Smooth muscle cell (in vitro differentiated cells): ENCODE data around the gene REPS1. TPM values are rescaled to one million over a fixed set of nuclear protein-coding genes. Genes with fewer than 3 reads are reported as not detected.
A peak's percentile ranks its signal among the peaks of the same experiment; 100 is the strongest.

Experiments used
- DNase-seq: peaks from one replicate; lab custom pipeline; 2025; ENCODE audit not compliant: unreplicated experiment; lab: John Stamatoyannopoulos, UW
- H2AFZ ChIP-seq: fragments of 200-600 bp; sonication (generic); 2 replicates; pipeline ENCODE4 v1.6.0; 2016; ENCODE audit warnings: antibody characterized with exemption, low read depth, mild to moderate bottlenecking
- H3F3A ChIP-seq: fragments of 200-600 bp; sonication (generic); 2 replicates; pipeline ENCODE4 v1.6.0; 2017; ENCODE audit warnings: antibody characterized with exemption, low read depth
- H3K27ac ChIP-seq: fragments of 200-600 bp; sonication (generic); 2 replicates; pipeline ENCODE4 v1.5.1; 2016; ENCODE audit warnings: low read depth, mild to moderate bottlenecking
- H3K27me3 ChIP-seq: fragments of 200-600 bp; sonication (generic); 2 replicates; pipeline ENCODE4 v1.6.1; 2016; ENCODE audit warnings: low read depth, mild to moderate bottlenecking
- H3K36me3 ChIP-seq: fragments of 200-600 bp; sonication (generic); 2 replicates; pipeline ENCODE4 v1.5.1; 2016; ENCODE audit warnings: low read depth
- H3K4me1 ChIP-seq: fragments of 200-600 bp; sonication (generic); 2 replicates; pipeline ENCODE4 v1.5.1; 2016; ENCODE audit warnings: low read depth
- H3K4me2 ChIP-seq: fragments of 200-600 bp; sonication (generic); 2 replicates; pipeline ENCODE4 v1.6.0; 2016; ENCODE audit warnings: mild to moderate bottlenecking
- H3K4me3 ChIP-seq: fragments of 200-600 bp; sonication (generic); 2 replicates; pipeline ENCODE4 v1.5.1; 2016; ENCODE audit warnings: mild to moderate bottlenecking
- H3K79me2 ChIP-seq: fragments of 200-600 bp; sonication (generic); 2 replicates; pipeline ENCODE4 v1.6.0; 2016; ENCODE audit warnings: low read depth, mild to moderate bottlenecking
- H3K9ac ChIP-seq: fragments of 200-600 bp; sonication (generic); 2 replicates; pipeline ENCODE4 v1.6.0; 2016; ENCODE audit warnings: low read depth
- H3K9me3 ChIP-seq: fragments of 200-600 bp; sonication (generic); replicated peaks from 2 replicates; pipeline ENCODE4 v1.5.1; 2016; ENCODE audit warnings: low read depth
- H4K20me1 ChIP-seq: fragments of 200-600 bp; sonication (generic); 2 replicates; pipeline ENCODE4 v1.6.0; 2016; ENCODE audit warnings: low read depth
- WGBS: methylation state at CpG from one replicate; pipeline ENCODE4 v1.1.7; 2016; ENCODE audit warnings: low lambda C conversion rate; 5-methylcytosine and 5-hydroxymethylcytosine counted together
- polyA plus RNA-seq: library from polyadenylated mRNA; unstranded; fragments of >200 nt; fragmentation: Nextera tagmentation; extraction: Ambion mirVana; gene quantifications from 2 replicates; pipeline ENCODE4 v1.2.1, GENCODE V29; 2016
- total RNA-seq: library from RNA; depleted of rRNA; stranded (reverse); fragments of >200 nt; gene quantifications from 2 replicates; pipeline ENCODE4 v1.2.3, GENCODE V29; 2014
- TF ChIP-seq, protein P1 (sequence below): fragments of 200-600 bp; sonication (generic); IDR thresholded peaks from 2 replicates; pipeline ENCODE4 v1.5.1; 2017; ENCODE audit warnings: borderline replicate concordance, mild to moderate bottlenecking, antibody characterized with exemption; ENCODE audit not compliant: insufficient read depth, poor library complexity, severe bottlenecking

REPS1 gene
- total and polyA plus RNA-seq, 2 experiments from 2014 or later, result 29.0 to 58.2 TPM

GRCh38 chr6:138963119-138963518 is 24.9 kb downstream of the REPS1 start:
- H3K27me3 ChIP-seq, result no peaks in the 10 kb centered on the region
- H3K36me3 ChIP-seq, result no peaks in the 10 kb centered on the region
- peaks cover 81% of the 10 kb centered on the region for H4K20me1 ChIP-seq
- WGBS, result 90% methylated on average over 3 of the region's 3 CpGs
- no peak overlapping the region for H2AFZ ChIP-seq
- TF ChIP-seq, protein P1, sequence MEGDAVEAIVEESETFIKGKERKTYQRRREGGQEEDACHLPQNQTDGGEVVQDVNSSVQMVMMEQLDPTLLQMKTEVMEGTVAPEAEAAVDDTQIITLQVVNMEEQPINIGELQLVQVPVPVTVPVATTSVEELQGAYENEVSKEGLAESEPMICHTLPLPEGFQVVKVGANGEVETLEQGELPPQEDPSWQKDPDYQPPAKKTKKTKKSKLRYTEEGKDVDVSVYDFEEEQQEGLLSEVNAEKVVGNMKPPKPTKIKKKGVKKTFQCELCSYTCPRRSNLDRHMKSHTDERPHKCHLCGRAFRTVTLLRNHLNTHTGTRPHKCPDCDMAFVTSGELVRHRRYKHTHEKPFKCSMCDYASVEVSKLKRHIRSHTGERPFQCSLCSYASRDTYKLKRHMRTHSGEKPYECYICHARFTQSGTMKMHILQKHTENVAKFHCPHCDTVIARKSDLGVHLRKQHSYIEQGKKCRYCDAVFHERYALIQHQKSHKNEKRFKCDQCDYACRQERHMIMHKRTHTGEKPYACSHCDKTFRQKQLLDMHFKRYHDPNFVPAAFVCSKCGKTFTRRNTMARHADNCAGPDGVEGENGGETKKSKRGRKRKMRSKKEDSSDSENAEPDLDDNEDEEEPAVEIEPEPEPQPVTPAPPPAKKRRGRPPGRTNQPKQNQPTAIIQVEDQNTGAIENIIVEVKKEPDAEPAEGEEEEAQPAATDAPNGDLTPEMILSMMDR, result no peak
- no peaks in the 10 kb centered on the region for H3F3A ChIP-seq
- no peak overlapping the region for H3K27ac ChIP-seq
- H3K4me1 ChIP-seq, result peaks cover 7% of the 10 kb centered on the region
- no peaks in the 10 kb centered on the region for H3K9me3 ChIP-seq
- H3K4me3 ChIP-seq, result no peak overlapping the region
- no peak for DNase-seq
- peaks cover 99% of the 10 kb centered on the region for H3K79me2 ChIP-seq
- H3K9ac ChIP-seq, result no peak overlapping the region
- no peak overlapping the region for H3K4me2 ChIP-seq

DNA sequence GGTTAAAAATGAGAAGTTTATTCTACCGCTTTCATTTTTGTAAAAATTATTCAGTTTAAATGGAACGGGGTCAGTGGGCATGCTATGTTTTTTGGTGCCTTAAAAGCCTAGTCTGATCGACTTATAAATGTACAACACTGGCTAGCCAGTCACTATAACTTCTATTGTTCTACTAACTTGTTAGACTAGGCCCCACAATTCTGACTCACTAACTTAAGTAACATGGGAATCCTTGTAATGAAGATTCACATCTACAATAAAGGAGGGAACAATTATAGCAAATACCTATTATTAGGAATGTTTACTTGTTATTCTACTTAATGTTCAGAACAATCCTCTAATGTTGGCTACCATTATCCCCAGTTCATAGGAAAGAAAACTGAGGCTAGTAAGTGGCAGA is 28.5 kb downstream of the REPS1 start:
- TF ChIP-seq, protein P1, result no peak
- H3K4me2 ChIP-seq, result no peak overlapping the region
- no peak for DNase-seq
- H3F3A ChIP-seq, result no peaks in the 10 kb centered on the region
- H3K9me3 ChIP-seq, result no peaks in the 10 kb centered on the region
- 96% methylated on average over 3 of the region's 3 CpGs for WGBS
- H3K36me3 ChIP-seq, result no peaks in the 10 kb centered on the region
- no peak overlapping the region for H3K4me3 ChIP-seq
- H3K79me2 ChIP-seq, result peaks cover 99% of the 10 kb centered on the region
- no peaks in the 10 kb centered on the region for H3K27me3 ChIP-seq
- no peaks in the 10 kb centered on the region for H3K4me1 ChIP-seq
- H3K9ac ChIP-seq, result no peak overlapping the region
- peak overlapping the region; percentile 48 for H3K27ac ChIP-seq
- H2AFZ ChIP-seq, result no peak overlapping the region
- peaks cover 79% of the 10 kb centered on the region for H4K20me1 ChIP-seq

DNA sequence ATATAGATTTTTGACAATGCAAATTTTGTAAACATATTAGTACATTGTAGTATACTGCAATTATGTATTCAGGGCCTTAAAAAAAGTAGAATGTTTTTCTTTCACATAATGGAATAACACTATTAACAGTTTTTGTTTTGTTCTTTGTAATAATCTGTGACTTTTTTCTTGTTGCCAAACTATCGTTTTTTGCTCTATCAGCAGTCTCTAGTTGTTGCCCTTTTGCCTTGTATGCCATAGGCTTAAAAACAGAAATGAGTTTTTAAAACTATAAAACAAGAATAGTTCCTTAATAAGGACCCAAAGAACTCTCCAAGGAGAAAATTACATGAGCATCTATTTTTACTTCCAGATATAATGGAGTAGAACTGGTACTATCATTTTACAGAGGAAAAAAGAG is 29.5 kb downstream of the REPS1 start:
- peak overlapping the region; percentile 48 for H3K27ac ChIP-seq
- peaks cover 99% of the 10 kb centered on the region for H3K79me2 ChIP-seq
- 93% methylated on average over 1 of the region's 1 CpG for WGBS

GRCh38 chr6:138957903-138958302 is 30.1 kb downstream of the REPS1 start:
- H3K4me3 ChIP-seq, result no peak overlapping the region
- H3K36me3 ChIP-seq, result no peaks in the 10 kb centered on the region
- H4K20me1 ChIP-seq, result peaks cover 80% of the 10 kb centered on the region
- no peaks in the 10 kb centered on the region for H3K4me1 ChIP-seq
- no peaks in the 10 kb centered on the region for H3K9me3 ChIP-seq
- H3K79me2 ChIP-seq, result peaks cover 99% of the 10 kb centered on the region
- H3K27me3 ChIP-seq, result no peaks in the 10 kb centered on the region
- TF ChIP-seq, protein P1, result no peak
- no peak overlapping the region for H3K4me2 ChIP-seq
- no peak overlapping the region for H3K9ac ChIP-seq
- no peak overlapping the region for H3K27ac ChIP-seq
- H2AFZ ChIP-seq, result no peak overlapping the region
- no peaks in the 10 kb centered on the region for H3F3A ChIP-seq
- 87% methylated on average over 2 of the region's 2 CpGs for WGBS
- no peak for DNase-seq

More for the DNA sequence above, 29.5 kb downstream of the REPS1 start:
- no peaks in the 10 kb centered on the region for H3K36me3 ChIP-seq
- TF ChIP-seq, protein P1, result no peak
- DNase-seq, result no peak
- no peak overlapping the region for H3K4me2 ChIP-seq
- H3K9ac ChIP-seq, result no peak overlapping the region
- no peak overlapping the region for H3K4me3 ChIP-seq
- no peak overlapping the region for H2AFZ ChIP-seq
- no peaks in the 10 kb centered on the region for H3K27me3 ChIP-seq
- H3K4me1 ChIP-seq, result no peaks in the 10 kb centered on the region
- peaks cover 80% of the 10 kb centered on the region for H4K20me1 ChIP-seq
- H3K9me3 ChIP-seq, result no peaks in the 10 kb centered on the region
- no peaks in the 10 kb centered on the region for H3F3A ChIP-seq
